Cerebellar nuclear complex (tissue), 1 donor: ENCODE results near the gene PRADC1.

Source experiments
- DNase-seq, 2 experiments: peaks; one replicate each; lab custom pipeline; 2025; lab: John Stamatoyannopoulos, UW

PRADC1 gene

DNA sequence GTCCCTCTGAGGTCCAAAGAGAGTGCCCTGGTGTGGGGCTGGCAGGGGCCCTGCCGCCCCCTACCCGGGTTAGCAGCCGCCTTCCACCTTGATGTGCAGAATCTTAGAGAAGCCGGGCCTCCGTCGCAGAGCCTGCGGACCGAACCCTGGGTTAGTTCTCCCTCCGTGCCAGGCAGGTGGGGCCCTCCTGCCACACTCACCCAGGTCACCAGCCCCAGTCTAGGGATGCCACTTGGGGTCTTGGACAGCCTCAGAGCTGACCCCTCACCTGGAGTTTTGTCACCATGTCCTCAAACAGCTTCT, 25.8 kb upstream of the PRADC1 start:
- no peak for DNase-seq

DNA sequence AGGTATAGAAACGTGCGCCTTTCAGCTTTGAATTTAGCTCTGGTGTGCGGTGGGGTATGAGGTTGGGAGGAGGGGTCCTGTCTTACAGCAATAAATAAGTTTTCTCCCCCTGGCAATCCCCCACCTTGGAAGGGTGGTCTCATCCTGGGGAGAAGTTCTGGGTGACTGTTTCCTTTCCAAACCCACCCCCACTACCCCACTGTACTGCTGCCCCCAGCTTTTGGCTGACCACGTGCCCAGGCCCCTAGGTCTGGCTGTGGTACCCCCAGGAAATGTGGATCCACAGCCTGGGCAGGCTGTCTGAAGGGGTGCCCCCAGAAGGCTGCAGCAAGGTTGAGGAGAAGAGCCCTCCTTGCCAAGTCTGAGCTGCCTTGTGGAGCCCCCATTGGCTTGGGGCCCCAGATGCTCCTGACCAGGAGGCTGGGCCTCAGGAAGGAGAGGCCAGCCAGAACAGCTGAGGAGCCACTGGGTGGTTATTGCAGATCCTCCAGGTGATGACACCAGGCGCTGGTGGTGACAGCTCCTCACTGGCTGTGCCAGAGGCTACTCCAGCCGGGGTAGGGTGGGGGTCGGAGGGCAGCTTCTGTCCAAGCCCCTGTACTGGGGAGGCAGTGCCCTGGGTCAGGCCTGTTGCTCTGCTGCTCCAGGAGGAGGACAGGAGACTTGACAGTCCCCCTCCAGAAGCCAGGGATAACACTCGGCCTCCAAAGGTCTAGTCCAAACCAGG, 25.3 kb upstream of the PRADC1 start:
- no peak for DNase-seq

DNA sequence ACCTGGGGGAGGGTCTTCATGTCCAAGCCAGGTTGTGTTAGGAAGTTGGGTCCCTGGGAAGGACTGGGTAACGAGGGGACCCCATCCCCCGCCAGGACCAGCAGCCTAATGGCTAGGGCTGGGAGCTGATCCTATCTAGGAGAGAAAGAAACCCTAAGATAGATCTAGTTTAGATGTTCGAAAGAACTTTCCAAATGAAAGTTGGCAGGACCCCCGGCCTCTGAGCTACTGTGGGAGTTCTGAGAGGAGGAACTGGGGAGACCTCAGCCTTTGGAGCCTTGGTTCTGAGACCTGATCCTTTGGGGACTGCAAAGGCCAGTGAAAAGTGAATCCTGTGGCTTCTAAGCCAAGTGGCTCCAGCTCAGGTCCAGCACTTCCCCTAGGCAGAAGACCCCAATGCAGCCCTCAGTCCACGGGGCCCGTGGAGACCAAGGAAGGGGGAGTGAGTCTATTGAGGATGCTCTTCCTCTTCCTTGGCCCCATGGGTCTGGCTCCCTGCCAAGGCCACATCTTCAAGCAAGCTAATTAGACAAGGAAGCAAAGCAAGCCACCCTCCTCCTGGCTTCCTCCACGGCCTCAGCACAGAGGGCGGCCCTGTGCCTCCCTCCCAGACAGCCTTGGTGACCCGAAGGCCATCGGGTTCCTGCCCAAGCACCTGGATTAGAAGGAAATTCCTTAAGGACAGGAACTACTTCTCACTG, 24.5 kb upstream of the PRADC1 start:
- no peak for DNase-seq

DNA sequence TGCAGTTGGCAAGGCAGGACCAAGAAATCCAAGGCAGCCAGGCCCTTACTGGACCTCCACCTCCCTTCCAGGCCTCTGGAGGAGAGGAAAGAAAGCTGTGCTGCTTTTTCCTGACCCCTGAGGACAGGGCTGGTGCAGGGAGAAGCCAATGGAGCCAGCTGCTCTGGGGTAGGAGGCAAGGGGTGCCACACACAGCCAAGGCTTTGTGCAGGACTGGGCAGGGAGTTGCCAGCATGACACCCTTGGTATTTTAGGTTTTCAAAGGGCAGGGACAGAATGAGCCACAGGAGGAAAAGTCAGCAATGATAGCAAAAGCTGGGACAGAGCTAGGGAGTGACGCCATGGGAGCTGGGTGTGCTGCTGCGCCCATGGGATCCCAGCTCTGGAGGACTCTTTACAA, 24.0 kb upstream of the PRADC1 start:
- DNase-seq: no peak

DNA sequence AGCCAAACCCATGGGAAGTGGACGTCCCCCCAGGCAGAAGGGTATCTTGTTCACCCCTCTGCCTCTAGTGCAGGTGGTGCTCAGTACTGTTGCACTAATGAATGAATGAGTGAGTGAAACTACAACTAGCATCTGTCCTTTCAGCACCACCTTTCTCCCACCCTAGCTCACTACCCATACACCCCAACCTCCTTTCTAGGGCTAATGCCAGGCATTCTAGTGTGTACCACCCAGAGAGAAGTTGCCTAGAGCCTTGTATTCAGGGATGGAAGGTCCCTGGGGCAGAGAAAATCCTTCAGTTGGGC, 23.5 kb upstream of the PRADC1 start:
- no peak for DNase-seq

DNA sequence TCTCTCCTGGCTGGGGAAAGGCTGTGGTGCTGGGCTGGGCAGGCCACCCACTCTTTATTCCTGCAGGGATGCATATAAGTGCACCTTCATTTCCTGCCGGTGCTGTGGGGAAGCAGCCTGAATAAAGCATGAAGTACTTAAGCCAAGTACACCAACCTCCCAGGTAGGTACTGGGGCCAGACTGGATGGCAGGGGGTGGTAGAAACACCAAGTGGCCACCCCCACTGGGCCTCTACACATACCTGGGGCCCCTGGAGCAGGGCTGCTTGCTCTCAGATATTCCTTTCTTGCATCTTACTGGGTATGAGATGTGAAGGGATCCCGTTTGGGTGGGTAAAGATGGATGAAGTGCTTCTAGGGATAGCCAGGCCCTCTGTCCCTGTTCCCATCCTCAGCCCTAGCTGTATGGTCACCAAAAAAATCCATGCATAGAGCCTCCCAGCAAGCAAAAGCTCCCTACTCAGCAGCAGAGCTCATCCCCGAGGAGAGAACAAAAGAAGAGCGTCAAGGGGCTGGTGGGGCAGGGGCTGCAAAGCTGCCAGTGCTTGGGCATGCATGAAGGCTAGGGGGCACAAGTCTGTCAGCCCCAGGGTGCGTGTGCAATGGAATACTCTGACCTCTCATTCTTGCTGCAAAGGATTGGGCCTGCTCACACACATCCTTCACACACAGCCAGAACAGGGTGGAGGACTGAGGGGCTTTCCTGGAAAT, 23.0 kb upstream of the PRADC1 start:
- no peak for DNase-seq

DNA sequence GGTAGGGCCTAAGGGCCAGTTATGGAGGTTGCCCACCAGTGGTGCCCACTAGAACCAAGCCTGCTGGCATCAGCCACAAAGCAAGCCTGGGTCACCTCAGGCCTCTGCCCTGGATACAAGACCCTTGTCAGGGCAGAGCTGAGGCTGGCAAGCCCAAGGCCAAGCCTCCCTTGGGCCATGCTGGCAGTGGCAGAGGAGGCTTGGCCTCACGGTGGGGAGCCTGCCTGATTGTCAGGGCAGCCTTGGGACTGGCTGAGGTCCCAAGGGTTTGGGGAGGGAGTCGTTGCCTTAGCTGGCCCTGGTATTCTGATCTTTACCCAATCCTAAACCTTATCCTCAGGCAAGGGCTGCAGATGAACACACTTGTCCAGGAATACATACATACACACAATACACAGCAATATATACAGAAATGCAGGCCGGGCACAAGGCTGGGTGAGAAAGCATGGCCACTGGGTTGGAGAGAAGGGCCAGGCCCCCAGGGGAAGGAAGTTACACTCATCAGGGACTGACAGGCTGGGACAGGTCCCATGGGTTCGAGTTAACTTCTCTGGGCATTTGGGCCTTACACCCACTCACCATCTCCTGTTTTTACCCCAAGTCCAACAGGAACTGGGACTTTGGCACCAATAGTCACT, 22.1 kb upstream of the PRADC1 start:
- DNase-seq: no peak

DNA sequence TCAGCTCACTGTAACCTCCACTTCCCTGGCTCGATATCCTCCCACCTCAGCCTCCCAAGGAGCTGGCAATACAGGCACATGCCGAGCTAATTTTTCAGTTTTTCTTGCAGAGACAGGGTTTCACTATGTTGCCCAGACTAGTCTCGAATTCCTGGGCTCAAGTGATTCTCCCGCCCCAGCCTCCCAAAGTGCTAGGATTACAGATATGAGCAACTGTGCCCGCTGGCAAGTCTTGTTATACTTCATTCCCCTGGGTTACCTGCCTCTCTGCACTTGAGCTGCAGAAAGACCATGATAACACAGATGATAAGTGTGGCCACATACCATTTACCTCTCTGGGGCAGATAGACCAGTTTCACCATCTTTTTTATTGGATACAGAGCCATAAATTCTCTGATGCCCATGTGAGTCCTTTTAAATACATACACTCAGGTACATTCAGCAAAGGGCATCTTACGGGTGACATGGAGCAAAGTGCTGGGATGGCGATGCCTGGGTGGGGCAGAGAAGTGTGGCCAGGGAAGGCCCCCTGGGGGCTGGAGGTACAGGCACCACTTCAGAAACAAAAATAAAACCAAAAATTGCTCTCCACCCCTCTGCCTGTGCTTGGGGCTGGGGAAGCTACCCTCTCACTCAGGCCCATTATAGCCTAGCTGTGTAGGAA, 21.4 kb upstream of the PRADC1 start:
- no peak for DNase-seq

DNA sequence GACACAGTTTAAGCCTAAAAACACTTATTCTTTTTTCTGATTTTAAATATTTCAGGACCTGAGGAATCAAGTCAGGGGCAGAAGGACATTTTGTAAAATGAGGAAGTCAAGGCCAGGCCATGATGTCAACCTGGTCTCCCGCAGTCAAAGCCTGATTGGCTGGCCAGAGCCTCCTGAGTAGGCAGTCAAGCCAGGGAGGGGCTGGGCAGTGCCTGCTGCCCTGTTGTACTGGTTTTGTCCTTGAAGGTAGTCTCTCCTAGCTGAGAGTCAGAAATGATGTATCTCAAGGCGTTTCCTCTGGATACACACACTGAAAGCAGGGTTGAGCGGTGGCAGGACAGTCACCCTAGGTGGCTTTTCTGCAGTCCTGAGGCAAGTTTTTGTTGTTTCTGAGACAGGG, 20.9 kb upstream of the PRADC1 start:
- no peak for DNase-seq

DNA sequence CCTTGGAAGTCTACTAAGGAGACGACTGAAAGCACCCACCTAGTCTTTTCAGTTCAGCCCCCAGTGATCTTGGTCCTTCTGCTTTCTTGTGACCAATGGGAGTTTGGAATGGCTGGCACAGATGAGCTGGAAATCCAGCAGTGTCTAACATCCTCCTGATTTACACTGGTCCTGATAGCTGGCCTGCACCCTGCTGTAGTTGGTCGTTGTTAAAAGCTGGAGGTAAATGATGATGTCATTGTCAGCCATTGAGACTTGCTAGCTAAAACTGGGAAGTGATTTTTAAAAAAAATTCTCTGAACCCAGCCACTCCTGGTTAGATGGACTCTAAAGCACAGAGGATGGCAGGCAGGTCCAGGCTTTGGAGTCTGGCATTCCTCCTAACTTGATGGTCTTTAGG, 20.4 kb upstream of the PRADC1 start:
- no peak for DNase-seq

DNA sequence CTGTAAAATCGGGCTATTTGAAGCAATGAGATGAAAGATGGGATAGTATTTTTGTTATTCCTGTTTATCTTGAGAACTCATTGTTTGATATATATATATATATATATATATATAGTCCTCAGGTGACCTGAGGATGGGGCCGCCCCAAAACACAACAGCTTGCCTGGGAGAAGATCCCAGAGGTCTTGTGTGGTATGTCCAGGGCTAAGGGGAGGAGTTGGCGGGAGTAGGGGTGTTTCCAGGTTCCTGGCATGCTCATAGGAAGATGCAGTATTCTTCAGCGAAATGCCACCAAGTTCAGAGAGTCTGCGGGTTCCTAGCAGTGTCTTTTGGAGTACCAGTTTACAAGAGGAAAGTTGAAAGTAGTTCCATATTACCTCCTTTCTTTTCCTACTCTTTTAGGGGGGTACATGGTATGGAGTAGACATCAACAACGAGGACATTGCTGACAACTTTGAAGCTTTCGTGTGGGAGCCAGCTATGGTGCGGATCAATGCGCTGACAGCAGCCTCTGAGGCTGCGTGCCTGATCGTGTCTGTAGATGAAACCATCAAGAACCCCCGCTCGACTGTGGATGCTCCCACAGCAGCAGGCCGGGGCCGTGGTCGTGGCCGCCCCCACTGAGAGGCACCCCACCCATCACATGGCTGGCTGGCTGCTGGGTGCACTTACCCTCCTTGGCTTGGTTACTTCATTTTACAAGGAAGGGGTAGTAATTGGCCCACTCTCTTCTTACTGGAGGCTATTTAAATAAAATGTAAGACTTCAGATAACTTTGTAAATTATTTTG, 19.4 kb upstream of the PRADC1 start:
- no peak for DNase-seq

DNA sequence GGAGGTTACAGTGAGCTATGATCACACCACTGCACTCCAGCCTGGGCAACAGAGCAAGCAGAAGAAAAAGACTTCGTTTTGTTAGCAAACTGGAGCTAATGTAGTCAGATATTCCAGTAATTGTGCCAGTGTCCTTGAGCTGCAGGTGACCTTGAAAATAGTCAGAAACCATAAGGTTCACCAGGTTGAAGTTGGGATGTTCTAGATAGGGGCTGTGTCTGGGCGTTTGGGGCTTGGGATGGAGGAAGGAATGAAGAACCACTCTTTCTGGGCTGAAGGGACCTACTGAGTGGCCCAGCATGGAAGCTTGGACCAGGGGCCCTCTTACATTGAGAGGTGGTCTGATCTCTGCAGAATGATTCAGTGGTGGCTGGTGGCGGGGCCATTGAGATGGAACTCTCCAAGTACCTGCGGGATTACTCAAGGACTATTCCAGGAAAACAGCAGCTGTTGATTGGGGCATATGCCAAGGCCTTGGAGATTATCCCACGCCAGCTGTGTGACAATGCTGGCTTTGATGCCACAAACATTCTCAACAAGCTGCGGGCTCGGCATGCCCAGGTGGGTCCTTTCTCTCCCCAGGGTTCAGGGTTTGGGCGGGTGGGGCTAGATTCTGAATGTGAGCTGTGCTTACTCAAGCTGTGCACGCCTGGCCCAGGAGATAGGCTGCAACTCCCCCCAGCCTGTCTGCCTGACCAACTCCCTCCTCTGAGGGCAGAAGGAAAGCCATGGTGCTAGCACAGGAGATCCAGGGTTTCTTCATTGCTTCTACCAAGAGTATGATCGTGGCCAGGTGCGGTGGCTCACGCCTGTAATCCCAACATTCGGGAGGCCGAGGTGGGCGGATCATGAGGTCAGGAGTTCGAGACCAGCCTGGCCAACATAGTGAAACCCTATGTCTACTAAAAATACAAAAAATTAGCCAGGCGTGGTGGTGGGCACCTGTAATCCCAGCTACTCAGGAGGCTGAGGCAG, 18.1 kb upstream of the PRADC1 start:
- DNase-seq: no peak

DNA sequence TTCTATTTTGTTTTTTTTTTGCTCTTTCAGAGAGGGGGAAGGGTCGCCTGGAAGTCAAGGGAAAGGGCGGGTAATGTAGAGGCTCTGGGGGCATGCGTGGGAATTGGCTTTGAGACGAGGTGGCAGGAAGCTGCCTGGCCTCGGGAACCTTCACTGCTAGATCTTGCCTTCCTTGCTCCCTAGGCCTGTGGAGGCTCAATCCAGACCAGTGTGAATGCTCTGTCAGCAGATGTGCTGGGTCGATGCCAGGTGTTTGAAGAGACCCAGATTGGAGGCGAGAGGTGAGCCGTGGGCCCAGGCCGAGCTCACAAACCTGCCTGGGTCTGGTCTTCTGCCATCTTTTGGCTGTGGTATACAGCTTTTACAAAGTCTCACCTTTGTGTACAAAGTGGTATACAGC, 16.6 kb upstream of the PRADC1 start:
- no peak for DNase-seq

DNA sequence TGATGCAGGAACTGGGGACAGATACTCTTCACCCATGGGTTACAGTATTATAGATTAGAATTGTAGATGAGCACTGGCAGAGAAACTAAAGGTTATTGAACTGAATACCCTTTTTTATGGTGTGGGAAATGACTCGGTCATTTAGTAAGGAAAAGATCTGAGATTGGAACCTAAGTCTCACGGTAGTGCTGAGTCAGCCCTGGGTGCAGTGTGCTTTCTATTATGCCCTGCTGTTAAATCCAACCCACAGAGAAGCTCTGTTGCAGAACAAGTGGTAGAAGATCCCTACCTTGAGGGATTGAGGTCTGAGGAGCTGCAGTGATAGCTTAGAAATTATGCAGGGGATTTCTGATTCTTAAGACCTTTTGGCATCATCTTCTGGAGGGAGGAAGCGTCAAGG, 13.8 kb upstream of the PRADC1 start:
- no peak for DNase-seq

DNA sequence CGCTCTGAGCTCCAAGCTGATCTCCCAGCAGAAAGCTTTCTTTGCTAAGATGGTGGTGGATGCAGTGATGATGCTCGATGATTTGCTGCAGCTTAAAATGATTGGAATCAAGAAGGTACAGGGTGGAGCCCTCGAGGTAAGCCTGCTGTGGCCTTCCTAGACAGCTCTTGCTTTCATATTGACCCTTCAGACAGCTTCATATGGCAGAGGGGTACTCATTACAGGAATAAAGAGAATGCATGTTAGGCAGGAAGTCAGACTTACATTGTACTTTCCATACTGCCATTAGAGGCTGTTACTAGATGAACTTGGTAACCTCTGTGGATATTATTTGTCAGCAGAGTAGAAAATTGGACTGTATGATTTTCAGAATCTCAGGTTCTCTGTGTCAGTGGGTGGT, 11.5 kb upstream of the PRADC1 start:
- DNase-seq: no peak

DNA sequence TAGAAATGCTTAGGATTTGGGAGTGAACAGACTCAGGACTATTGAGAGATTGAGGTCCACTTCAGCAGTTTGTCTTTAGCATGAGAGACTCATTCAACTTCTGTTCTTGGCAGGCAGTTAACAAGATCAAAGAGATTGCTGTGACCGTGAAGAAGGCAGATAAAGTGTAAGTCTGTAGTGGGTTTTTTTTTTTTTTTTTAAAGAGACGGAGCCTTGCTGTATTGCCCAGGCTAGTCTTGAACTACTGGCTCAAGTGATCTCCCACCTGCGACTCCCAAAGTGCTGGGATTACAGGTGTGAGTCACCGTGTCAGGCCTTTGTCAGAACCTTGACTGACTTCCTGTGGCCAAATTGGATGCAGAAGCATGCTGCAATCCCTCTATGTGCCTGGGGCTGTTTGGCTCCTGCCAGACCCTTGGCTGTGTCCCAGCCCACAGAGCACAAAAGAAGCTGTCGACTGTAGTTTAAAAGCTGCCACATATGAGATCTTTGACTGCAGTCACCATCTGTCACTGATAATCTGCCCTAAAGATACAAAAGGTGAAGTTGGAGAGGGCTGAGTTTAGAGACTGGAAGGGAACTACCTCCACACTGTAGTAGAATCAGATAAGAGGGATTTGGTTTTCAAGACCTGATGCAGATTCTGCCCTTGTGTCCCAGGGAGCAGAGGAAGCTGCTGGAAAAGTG, 11.0 kb upstream of the PRADC1 start:
- peak in 1 of 2 experiments; percentile 24 for DNase-seq

DNA sequence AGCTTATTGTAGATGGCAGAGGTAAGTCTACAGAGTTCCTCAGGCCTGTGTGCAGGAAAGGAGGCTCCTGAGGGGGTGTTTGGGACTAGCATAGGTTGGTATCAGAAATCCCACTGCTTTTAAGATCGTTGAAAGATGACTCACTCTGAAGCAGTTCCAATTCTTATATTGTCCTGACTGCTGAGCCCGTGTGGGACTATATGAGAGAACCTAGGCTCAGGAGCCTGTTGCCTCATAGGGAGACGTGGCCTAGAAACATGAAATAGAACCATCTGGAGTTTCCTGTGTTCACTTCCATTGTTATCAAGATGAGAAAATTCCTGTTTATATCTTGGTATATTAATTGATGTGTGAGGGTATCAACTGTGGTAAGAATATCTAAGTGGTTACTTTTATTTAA, 6.7 kb upstream of the PRADC1 start:
- no peak for DNase-seq

DNA sequence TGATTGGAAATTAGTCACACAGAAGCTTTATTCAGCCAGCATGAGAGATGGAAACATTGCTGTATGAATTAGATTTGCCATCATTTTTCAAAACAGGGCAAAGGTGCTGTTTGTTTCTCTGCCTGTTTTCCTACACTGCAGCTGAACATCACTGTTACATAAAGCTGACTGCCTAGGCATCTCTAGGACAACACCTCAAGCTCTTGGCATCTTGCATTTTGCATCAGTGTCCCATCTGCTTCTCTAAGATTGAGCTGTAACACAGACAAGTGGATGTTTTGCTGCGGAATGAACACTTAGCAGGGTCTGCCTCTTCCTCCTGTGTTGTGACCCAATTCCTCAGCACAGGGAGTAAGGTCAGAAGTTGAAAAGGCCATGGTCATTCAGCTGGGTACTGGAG, 5.9 kb upstream of the PRADC1 start:
- peak in 1 of 2 experiments; percentile 9 for DNase-seq

DNA sequence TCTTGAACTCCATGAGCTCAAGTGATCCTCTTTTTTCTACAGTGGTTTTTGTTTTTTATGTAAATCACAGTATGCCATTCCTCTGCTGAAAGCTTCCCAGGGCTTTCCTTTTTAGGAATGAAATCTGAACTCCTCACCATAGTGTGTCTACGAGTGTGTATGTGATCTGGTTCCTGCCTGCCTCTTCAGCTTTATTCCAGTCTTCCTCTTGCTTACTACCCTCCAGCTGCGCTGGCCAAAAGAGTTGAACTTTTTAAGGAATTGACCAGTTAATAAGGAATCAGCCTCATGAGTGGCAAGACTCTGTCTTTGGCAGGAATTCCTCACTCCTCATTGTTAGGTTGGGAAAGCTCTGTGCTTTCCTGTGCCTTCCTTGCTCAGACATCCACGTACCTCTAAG, 5.1 kb upstream of the PRADC1 start:
- DNase-seq: no peak

DNA sequence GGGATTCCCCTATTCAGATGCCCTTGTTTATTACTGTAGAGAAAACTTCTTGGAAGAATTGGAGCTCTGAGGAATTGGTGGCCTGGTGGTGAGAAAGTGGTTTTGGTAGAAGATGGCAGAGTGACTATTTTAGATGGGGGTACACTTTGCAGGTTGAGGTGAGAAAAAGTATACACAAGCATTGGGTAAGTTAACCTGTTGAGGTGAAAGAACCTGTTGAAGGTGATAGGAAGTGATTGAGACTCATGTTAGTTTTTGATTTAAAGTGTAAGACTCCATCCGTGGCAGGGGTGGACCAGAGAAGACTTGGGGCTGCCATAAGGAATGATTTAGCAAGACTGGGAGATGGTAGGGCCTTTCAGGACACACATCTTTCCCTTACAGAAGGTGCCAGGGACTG, 4.1 kb upstream of the PRADC1 start:
- no peak for DNase-seq
